Esophagus muscularis mucosa (tissue), 4 donors: ENCODE measurements around the gene VPREB3.

ENCODE experiments used
- CTCF ChIP-seq, 3 experiments: fragments of 200-600 bp in 2 of 3; fragments of 450-650 bp in 1 of 3; sonication (generic) in 2 of 3; IDR thresholded peaks; one replicate each; pipeline ENCODE4 v1.5.1; 2017 to 2019; ENCODE audit warnings: antibody characterized with exemption in 3 of 3, mild to moderate bottlenecking in 2 of 3, moderate library complexity in 1 of 3
- EP300 ChIP-seq: sonication (generic); formaldehyde crosslinking; IDR thresholded peaks from one replicate; pipeline ENCODE4 v1.6.1; 2017; ENCODE audit warnings: antibody characterized with exemption
- POLR2A ChIP-seq: fragments of 450-650 bp; IDR thresholded peaks from one replicate; pipeline ENCODE4 v1.6.1; 2017; ENCODE audit warnings: antibody characterized with exemption, moderate library complexity, mild to moderate bottlenecking, low read depth

- TF ChIP-seq POLR2A (no peak), EP300 (no peak), CTCF (IDR thresholded peaks at IDR 0.05) (no peak)
Measured at GRCh38 chr22:23784215-23784732, 30.0 kb upstream of the VPREB3 start.
